GM23248 (cell line): Measurements from ENCODE around the gene CTSD.

Source experiments
- EZH2 ChIP-seq: fragments of 200-600 bp; sonication (generic); IDR thresholded peaks from 2 replicates; pipeline ENCODE4 v1.6.1; 2018; ENCODE audit warnings: antibody characterized with exemption, mild to moderate bottlenecking; ENCODE audit not compliant: insufficient read depth, poor library complexity, severe bottlenecking
- EZH2phosphoT487 ChIP-seq: fragments of 200-600 bp; sonication (generic); IDR thresholded peaks from 2 replicates; pipeline ENCODE4 v1.6.1; 2018; ENCODE audit warnings: antibody characterized with exemption, moderate library complexity, mild to moderate bottlenecking, low read depth; ENCODE audit not compliant: insufficient read depth

- no peak for TF ChIP-seq EZH2
- TF ChIP-seq EZH2phosphoT487 = no peak
These were observed 21.4 kb downstream of the CTSD start for GRCh38 chr11:1742371-1742770.
